GM15510 (cell line): ENCODE data around the gene BNC2.

Experiments used
- POLR2A ChIP-seq: IDR thresholded peaks from 3 replicates; pipeline ENCODE4 v1.6.1; 2011; ENCODE audit warnings: borderline replicate concordance; ENCODE audit not compliant: insufficient read length; ENCODE audit errors: extremely low read depth

BNC2 gene

GRCh38 chr9:16809912-16810610 is 60.4 kb downstream of the BNC2 start:
- TF ChIP-seq POLR2A, result no peak

- TF ChIP-seq POLR2A, result no peak
These were observed 63.8 kb downstream of the BNC2 start for GRCh38 chr9:16806674-16807073.

GRCh38 chr9:16803648-16804047 is 66.8 kb downstream of the BNC2 start:
- TF ChIP-seq POLR2A, result no peak

GRCh38 chr9:16801871-16802466 is 68.5 kb downstream of the BNC2 start:
- TF ChIP-seq POLR2A, result no peak

GRCh38 chr9:16796304-16796825 is 74.1 kb downstream of the BNC2 start:
- TF ChIP-seq POLR2A, result no peak

- no peak for TF ChIP-seq POLR2A
These were observed 75.4 kb downstream of the BNC2 start for GRCh38 chr9:16794871-16795639.

GRCh38 chr9:16794103-16794502 is 76.4 kb downstream of the BNC2 start:
- no peak for TF ChIP-seq POLR2A

- TF ChIP-seq POLR2A, result no peak
These were observed 82.7 kb downstream of the BNC2 start for GRCh38 chr9:16787724-16788123.

GRCh38 chr9:16784002-16784401 is 86.5 kb downstream of the BNC2 start:
- TF ChIP-seq POLR2A, result no peak

GRCh38 chr9:16782490-16782889 is 88.0 kb downstream of the BNC2 start:
- TF ChIP-seq POLR2A, result no peak

- TF ChIP-seq POLR2A, result no peak
These were observed 95.1 kb downstream of the BNC2 start for GRCh38 chr9:16775330-16775729.

GRCh38 chr9:16773617-16774016 is 96.9 kb downstream of the BNC2 start:
- no peak for TF ChIP-seq POLR2A

GRCh38 chr9:16773116-16773515 is 97.4 kb downstream of the BNC2 start:
- no peak for TF ChIP-seq POLR2A

GRCh38 chr9:16771356-16771755 is 99.1 kb downstream of the BNC2 start:
- no peak for TF ChIP-seq POLR2A

GRCh38 chr9:16769291-16769690 is 101.2 kb downstream of the BNC2 start:
- TF ChIP-seq POLR2A, result no peak
